HEK293 (cell line): ENCODE measurements around the gene STAMBPL1.

Experiments
- CTCF ChIA-PET: fragments of 350-600 bp; formaldehyde crosslinking; extraction: SDS; loops from one replicate; lab custom pipeline; 2021; ENCODE audit warnings: antibody characterized with exemption; lab: Yijun Ruan, JAX
- POLR2A ChIA-PET: fragments of 300-600 bp; formaldehyde crosslinking; extraction: SDS; loops from one replicate; lab custom pipeline; 2020; ENCODE audit warnings: antibody characterized with exemption, inconsistent platforms; lab: Yijun Ruan, JAX
- H3K27ac ChIP-seq: fragments of 200-500 bp; sonication (Bioruptor generic); 2 replicates; pipeline ENCODE4 v1.5.1; 2014; ENCODE audit warnings: low read depth, low read length, control low read depth, inconsistent platforms; ENCODE audit errors: extremely low read depth
- H3K36me3 ChIP-seq, 2 experiments: fragments of 200-500 bp in 1 of 2; sonication (Bioruptor generic) in 1 of 2; 1 replicate in 1 of 2; 2 replicates in 1 of 2; pipeline ENCODE4 v1.5.1; 2014 to 2017; ENCODE audit warnings: inconsistent platforms in 2 of 2, low read length in 2 of 2; ENCODE audit not compliant: control insufficient read depth in 2 of 2, insufficient read depth in 1 of 2
- H3K4me1 ChIP-seq: fragments of 200-500 bp; sonication (Bioruptor generic); 2 replicates; pipeline ENCODE4 v1.5.1; 2014; ENCODE audit warnings: mild to moderate bottlenecking, low read length, inconsistent platforms; ENCODE audit not compliant: control insufficient read depth, insufficient read depth
- H3K4me3 ChIP-seq: 2 replicates; pipeline ENCODE4 v1.5.1; 2011; ENCODE audit warnings: low read depth, mild to moderate bottlenecking, control low read depth, low read length, moderate library complexity
- H3K9me3 ChIP-seq: fragments of 200-500 bp; sonication (Bioruptor generic); 2 replicates; pipeline ENCODE4 v1.5.1; 2014; ENCODE audit warnings: low read depth, low read length, inconsistent platforms; ENCODE audit not compliant: control insufficient read depth, insufficient read depth
- ATF2 ChIP-seq: fragments of 450-650 bp; formaldehyde crosslinking; IDR thresholded peaks from 2 replicates; pipeline ENCODE4 v1.5.1; 2016; ENCODE audit warnings: missing biosample characterization, missing genetic modification characterization, low read depth
- MZF1 ChIP-seq: fragments of 450-650 bp; formaldehyde crosslinking; IDR thresholded peaks from 2 replicates; pipeline ENCODE4 v1.5.1; 2017; ENCODE audit warnings: missing biosample characterization, missing genetic modification characterization, borderline replicate concordance
- RBAK ChIP-seq: fragments of 450-650 bp; formaldehyde crosslinking; IDR thresholded peaks from 2 replicates; pipeline ENCODE4 v1.5.1; 2016; ENCODE audit warnings: missing biosample characterization, missing genetic modification characterization
- ZEB2 ChIP-seq: fragments of 450-650 bp; formaldehyde crosslinking; IDR thresholded peaks from 2 replicates; pipeline ENCODE4 v1.5.1; 2016; ENCODE audit warnings: missing biosample characterization, missing genetic modification characterization
- ZIC2 ChIP-seq: fragments of 450-650 bp; formaldehyde crosslinking; IDR thresholded peaks from 2 replicates; pipeline ENCODE4 v1.5.1; 2016; ENCODE audit warnings: missing biosample characterization, missing genetic modification characterization
- ZNF112 ChIP-seq: fragments of 450-650 bp; formaldehyde crosslinking; IDR thresholded peaks from 2 replicates; pipeline ENCODE4 v1.5.0; 2017; ENCODE audit warnings: missing biosample characterization, missing genetic modification characterization
- ZNF239 ChIP-seq: fragments of 450-650 bp; formaldehyde crosslinking; IDR thresholded peaks from 2 replicates; pipeline ENCODE4 v1.5.1; 2016; ENCODE audit warnings: missing biosample characterization, missing genetic modification characterization
- ZNF274 ChIP-seq, 2 experiments: fragments of 200-500 bp in 1 of 2; fragments of 450-650 bp in 1 of 2; sonication (Bioruptor generic) in 1 of 2; formaldehyde crosslinking in 1 of 2; IDR thresholded peaks; 2 replicates each; pipeline versions ENCODE4 v1.5.1 to v1.6.1; 2014 to 2016; ENCODE audit warnings: borderline replicate concordance in 1 of 2, inconsistent platforms in 1 of 2, low read length in 1 of 2, missing biosample characterization in 1 of 2, missing genetic modification characterization in 1 of 2
- ZNF341 ChIP-seq: fragments of 450-650 bp; formaldehyde crosslinking; IDR thresholded peaks from 2 replicates; pipeline ENCODE4; 2016; ENCODE audit warnings: low read depth, missing biosample characterization, missing genetic modification characterization
- ZNF398 ChIP-seq: fragments of 450-650 bp; formaldehyde crosslinking; IDR thresholded peaks from 2 replicates; pipeline ENCODE4 v1.5.1; 2017; ENCODE audit warnings: missing biosample characterization, missing genetic modification characterization
- ZNF664 ChIP-seq: fragments of 450-650 bp; formaldehyde crosslinking; IDR thresholded peaks from 2 replicates; pipeline ENCODE4 v1.5.1; 2016; ENCODE audit warnings: missing biosample characterization, missing genetic modification characterization
- ZSCAN30 ChIP-seq: fragments of 450-650 bp; IDR thresholded peaks from 2 replicates; pipeline ENCODE4 v1.5.1; 2018; ENCODE audit warnings: missing biosample characterization, mild to moderate bottlenecking, missing genetic modification characterization, moderate library complexity
- TF ChIP-seq, protein P1 (sequence below): fragments of 450-650 bp; formaldehyde crosslinking; IDR thresholded peaks from 2 replicates; pipeline ENCODE4 v1.5.1; 2016; ENCODE audit warnings: missing biosample characterization, missing genetic modification characterization
- TF ChIP-seq, protein P2 (sequence below): fragments of 450-650 bp; formaldehyde crosslinking; IDR thresholded peaks from 2 replicates; pipeline ENCODE4 v1.5.1; 2016; ENCODE audit warnings: missing biosample characterization, missing genetic modification characterization

The STAMBPL1 gene

DNA sequence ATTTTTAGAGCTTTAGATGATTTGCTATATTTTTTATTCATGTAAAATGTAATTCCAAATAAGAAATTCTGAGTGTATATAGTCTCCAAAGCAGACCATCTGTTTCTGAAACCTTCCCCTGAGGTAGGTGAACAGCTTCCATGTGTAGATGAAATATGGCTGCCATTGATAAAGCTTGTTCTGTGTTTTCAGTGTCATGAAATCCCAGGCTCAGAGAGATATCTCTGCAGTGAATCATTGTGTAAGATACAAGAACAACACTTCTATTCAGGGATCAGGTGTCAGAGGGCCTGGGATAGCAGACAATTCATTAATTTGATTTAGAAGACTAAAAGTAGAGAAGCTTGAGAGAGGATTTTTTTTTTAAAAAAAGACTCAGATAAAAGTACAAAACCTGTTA is 43.5 kb downstream of the STAMBPL1 start:
- Histone ChIP-seq H3K9me3 (no peaks in the 10 kb centered on the region), H3K36me3 (peaks cover 0 to 9% of the 10 kb centered on the region in 2 experiments; a peak in 1 of 3 replicates), H3K27ac (no peak overlapping the region), H3K4me3 (no peak overlapping the region)
- POLR2A ChIA-PET = no interaction called here
- CTCF ChIA-PET = interaction anchor here (0.6 to 2.1 kb wide), 6 partner anchors 10 to 232 kb away, joined by 3 to 19 read pairs (median 4); no protein-coding TSS in a partner anchor
- TF ChIP-seq ZNF664 (tag by site-specific recombination) (no peak), ZSCAN30 (tag by site-specific recombination) (no peak), ATF2 (tag by site-specific recombination) (no peak), ZNF239 (no peak), RBAK (tag by site-specific recombination) (no peak), MZF1 (tag by site-specific recombination) (no peak)
- TF ChIP-seq, protein P1, sequence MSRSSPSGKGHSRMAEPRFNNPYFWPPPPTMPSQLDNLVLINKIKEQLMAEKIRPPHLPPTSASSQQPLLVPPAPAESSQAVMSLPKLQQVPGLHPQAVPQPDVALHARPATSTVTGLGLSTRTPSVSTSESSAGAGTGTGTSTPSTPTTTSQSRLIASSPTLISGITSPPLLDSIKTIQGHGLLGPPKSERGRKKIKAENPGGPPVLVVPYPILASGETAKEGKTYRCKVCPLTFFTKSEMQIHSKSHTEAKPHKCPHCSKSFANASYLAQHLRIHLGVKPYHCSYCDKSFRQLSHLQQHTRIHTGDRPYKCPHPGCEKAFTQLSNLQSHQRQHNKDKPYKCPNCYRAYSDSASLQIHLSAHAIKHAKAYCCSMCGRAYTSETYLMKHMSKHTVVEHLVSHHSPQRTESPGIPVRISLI (tag by site-specific recombination) = no peak
- TF ChIP-seq, protein P2, sequence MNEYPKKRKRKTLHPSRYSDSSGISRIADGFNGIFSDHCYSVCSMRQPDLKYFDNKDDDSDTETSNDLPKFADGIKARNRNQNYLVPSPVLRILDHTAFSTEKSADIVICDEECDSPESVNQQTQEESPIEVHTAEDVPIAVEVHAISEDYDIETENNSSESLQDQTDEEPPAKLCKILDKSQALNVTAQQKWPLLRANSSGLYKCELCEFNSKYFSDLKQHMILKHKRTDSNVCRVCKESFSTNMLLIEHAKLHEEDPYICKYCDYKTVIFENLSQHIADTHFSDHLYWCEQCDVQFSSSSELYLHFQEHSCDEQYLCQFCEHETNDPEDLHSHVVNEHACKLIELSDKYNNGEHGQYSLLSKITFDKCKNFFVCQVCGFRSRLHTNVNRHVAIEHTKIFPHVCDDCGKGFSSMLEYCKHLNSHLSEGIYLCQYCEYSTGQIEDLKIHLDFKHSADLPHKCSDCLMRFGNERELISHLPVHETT (tag by site-specific recombination) = no peak
- TF ChIP-seq, all 188 proteins: peak for 0
- no peaks in the 10 kb centered on the region; the same call in 1 of the 2 replicates for H3K4me1 ChIP-seq

GRCh38 chr10:88926566-88927415 is 46.7 kb downstream of the STAMBPL1 start:
- peaks cover 0 to 9% of the 10 kb centered on the region in 2 experiments; a peak in 1 of 3 replicates for H3K36me3 ChIP-seq
- POLR2A ChIA-PET = no interaction called here
- CTCF ChIA-PET = interaction anchor here (1.6 to 11.9 kb wide), 2 partner anchors 90 to 287 kb away, joined by 9 to 456 read pairs; no protein-coding TSS in a partner anchor
- no peak overlapping the region for H3K4me3 ChIP-seq
- H3K4me1 ChIP-seq = no peaks in the 10 kb centered on the region
- no peaks in the 10 kb centered on the region for H3K9me3 ChIP-seq
- TF ChIP-seq ZNF274 (IDR thresholded peaks at IDR 0.05; ENCODE audit: low read length) (no peak), ZNF274 (tag by site-specific recombination; IDR thresholded peaks at IDR 0.05; ENCODE audit: borderline replicate concordance) (no peak), ZNF112 (tag by site-specific recombination) (no peak), ZEB2 (tag by site-specific recombination) (no peak), ZNF398 (tag by site-specific recombination) (no peak), ZNF341 (tag by site-specific recombination) (no peak), ZIC2 (tag by site-specific recombination) (no peak)
- no peak overlapping the region for H3K27ac ChIP-seq
